ENCODE data around the gene MDGA2.

MDGA2 gene

DNA sequence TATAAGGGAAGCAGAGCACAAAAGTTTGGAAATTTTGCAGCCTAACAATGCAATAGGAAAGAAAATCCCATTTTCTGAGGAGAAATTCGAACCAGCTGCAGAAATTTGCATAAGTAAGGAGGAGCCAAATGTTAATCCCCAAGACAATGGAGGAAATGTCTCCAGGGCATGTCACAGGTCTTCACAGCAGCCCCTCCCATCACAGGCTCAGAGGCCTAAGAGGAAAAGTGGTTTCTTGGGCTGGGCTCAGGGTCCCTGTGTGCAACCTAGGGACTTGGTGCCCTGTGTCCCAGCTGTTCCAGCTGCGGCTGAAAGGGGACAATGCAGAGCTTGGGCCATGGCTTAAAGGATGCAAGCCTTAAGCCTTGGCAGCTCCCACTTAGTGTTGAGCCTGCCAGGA is 190.0 kb downstream of the MDGA2 start:
- no peak for DNase-seq

DNA sequence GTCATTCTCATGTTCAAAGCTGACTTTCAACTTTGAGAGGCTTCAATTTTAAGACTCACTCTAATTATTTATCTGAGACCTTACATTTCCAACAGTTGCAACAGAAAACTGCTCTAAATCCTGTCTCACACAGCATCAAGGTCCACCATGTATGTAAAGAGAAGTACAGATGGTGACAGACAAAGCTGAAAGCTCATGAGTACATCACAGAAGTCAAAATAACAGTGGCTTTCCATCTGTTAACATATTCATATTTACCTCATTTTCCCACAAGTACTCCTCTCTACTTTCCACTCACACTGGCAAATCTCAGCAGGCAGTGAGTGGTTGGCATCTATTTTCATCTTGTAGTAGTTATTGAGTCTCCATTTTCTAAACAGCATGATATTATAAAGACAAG is 192.0 kb downstream of the MDGA2 start:
- no peak for DNase-seq

DNA sequence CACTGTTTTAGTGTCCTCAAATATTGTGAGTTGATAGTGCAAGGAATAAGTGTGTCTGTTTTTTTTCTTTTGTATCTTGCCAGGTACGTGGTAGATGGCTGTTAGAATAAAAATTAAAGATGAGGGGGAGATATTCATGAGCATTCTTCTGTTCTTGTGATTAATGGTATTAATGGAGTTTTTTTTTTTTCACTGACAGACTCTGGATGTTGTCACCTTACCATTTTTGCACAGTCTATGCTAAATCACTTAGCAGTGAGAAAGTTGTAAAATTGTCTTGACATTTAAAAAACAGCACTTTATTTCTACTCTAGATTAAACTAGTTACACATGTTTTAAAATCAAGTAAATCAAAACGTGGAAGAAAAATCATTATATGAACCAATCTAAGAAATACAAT is 204.3 kb downstream of the MDGA2 start:
- DNase-seq: no peak

DNA sequence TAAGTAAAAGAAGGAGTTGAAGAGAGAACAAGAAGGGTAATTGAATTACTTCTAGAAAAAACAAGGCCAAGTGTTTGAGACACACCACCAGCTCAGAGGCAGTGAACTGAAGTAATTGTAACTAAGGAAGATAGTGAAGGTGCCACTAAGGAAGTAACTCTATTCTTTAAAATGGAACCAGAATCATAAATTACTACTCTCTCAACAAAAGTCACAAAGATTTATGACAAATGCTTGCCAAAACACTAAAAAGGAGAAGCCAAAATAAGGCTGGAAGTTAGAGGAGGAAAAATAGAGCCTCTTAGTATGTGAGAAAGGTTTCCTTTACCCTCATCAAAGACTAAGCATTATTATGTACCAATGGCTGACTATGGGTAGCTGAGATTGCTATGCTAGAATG is 208.5 kb downstream of the MDGA2 start:
- no peak for DNase-seq

DNA sequence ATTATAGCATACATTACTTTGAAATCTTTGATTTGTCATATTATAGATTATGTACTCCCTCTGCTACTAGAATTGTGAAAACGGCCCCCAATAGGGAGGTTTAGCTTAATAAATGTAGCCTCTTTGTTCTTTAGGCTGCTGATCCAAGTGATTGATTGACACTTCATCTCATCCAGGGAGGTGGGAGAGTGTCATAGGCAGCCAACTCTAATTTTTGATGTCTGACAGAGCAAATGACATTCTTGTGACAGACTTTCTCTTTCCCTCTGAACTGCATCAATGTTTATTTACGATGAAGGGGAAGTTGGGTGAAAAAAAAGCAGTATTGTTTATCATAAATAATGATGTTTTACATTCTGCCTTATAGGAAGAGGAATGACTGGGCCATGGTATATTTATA is 221.4 kb downstream of the MDGA2 start:
- no peak for DNase-seq

DNA sequence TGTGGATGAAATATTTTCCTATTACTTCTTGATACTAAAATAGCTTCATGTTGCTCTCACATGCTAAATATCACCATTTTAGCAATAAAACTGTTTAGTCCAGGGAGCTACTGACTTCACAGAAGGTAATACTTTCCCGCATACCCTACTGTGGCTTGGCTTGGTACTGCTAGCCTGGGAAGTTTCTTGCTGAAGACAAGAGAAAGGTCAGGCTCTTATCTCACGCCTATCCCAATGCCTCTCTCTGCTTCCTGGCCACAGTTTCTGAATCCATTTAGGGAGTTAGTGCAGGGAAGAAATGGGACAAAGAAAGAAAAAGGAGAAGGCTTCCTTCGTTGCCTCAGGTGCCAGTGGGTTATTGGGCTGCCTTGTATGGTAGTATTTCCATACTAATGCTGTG is 228.3 kb downstream of the MDGA2 start:
- no peak for DNase-seq

DNA sequence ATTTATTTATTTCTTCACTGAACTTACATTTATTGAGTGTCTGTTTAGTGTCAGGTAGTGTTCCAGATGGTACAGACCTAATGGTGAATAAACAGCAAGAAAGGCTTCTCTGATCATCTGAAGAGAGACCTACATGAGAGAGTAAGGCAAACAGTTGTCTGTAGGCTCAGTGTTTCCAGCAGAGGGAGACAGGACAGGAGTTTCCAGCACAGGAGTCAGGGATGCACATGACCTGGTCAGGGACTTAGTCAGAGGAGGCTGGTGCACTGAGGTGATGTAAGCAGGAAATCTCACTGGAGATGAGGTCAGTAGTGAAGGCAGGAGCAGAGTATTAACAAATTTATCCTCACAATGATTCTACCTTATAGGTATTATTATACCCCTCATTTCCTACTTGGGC is 233.2 kb downstream of the MDGA2 start:
- DNase-seq: peak in 3 of 4 experiments; percentile 1 to 16 (median 2)

DNA sequence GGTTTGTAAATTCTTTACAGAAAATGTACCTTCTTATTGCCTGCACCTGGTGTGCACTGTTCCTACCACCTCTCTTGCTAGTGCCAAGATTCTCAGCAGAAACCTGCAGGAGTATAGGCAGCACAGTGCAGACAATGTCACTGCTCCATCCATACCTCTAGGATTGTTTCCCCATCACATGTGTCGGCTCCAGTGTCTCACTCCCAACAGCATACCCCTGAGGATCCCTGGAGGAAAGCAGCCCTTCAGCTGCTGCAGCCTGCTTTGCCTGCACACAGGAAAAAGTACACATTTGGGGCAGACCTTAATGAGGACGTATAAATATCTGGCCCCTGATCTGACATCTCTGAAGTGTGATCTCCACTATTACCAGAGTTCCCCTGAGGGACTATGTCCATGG is 235.5 kb downstream of the MDGA2 start:
- no peak for DNase-seq

DNA sequence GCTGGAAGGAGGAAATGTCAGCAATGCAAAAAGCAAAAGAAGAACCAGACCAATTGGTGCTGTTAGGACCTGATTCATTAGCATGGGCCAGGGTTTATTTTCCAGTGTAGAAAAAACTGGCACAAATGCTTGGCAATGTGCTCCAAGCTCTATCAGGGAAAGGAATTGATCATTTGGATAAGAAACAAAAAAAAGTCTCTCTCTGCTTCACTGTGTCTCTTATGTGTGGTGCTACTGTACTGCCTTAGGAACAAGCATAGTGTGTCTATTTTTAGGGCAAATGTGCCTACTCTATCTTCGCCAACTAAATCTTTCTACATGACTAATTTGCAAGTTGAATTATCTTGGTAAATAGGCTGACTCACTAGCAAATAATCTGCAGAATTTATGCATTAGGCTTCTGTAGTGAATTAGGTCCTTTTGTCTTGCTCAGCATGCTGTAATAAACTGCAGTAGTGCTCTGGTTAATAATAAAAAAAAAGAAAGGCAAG is 236.7 kb downstream of the MDGA2 start:
- no peak for DNase-seq

DNA sequence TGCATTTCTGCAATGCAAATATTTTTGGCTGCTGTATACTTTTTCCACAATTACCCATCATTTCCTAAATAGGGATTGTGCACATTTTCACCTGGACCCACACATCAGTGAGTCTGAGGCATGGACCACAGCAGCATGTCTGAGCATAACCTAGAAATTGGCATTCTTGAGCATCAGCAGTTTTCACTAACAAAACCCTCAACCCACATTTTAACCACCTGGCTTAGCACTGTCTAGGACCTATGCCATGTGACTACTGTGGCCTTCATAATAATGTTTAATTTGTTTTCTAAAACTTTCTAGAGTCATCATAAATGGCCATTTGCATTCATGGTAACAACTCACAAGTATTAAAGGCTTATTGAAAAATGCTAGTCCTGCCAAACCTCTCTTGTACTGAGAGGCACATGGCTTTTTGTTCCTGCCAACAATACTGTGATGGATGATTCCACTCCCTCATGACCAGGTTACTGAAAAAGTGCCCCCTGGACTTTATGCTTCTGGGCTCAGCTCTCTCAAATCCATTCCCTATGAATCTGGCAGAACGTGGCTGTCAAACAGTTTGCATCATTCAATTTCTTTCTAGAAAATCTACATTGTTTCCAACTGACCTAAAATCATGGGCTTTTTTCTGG is 240.0 kb downstream of the MDGA2 start:
- DNase-seq: no peak

DNA sequence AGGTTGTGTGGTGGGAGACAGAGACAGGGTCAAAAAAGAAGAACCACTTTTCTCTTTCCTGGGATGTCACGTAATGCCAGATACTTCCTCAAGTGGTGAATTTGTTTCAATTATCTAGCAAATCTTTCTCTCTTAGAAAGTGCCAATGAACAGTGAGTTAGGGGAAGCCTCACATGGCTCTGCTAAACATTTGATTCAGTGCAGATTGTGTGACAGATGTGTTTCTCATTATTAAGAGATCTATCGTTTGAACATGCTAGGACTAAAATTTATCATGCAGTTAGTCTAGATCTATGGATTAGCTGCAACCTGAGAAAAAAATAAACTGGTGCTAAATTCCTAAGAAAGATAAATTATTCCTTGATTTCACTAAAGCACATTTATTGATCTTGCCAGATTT is 247.8 kb downstream of the MDGA2 start:
- DNase-seq: no peak

DNA sequence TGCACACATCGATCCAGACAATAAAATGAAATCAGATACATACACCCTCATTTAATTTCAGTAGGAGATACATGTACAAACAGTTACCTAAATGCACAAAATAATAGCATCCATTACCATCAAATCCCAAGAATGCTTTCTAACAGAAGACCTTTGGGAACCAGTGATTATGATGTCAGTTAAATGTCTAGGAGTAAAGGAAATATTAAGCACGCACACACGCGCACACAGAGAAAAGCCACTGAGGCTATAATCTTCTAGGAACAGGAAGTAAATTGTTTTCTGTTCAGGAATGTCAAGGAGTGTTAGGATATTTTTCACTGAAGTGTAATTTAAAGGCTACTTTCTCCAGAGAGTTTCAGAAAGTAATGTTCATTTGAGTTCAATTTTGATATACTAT is 250.1 kb downstream of the MDGA2 start:
- DNase-seq: no peak

DNA sequence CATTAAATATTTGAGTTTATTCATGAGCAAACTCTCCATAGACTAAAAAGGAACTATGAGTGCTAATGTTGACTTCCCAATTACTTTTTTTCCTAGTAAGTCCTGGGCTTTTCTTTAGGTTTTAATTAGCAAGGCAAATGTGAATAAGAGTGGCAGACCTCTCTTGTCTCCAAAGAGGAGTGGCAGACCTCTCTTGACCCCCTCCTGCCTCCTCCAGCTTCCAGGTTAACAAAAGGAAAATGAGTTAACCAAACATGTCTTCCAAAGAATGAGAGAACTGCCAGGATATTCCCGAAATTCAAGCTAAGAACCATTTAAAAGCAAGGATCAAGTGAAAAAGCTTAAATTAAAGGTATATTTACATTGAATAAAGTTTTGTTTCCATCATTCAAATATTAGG is 253.2 kb downstream of the MDGA2 start:
- DNase-seq: no peak

DNA sequence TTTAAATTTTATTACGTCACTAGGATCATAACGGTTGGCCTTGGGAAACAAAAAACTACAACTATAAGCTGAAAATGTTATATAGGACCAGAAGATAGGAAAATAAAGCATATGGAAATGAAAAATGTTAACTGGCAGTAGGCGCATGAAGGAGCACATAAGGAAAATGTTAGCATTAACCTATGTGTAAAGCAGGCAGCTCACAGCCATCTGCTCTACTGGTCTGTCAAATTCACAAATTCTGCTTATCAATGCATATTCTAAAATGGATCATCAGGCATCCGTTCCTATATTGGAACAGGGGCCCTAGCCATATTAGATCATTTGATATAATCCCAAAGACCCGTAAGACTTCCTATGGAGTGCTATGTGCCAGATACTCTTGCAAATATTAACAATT is 263.9 kb downstream of the MDGA2 start:
- DNase-seq: no peak

DNA sequence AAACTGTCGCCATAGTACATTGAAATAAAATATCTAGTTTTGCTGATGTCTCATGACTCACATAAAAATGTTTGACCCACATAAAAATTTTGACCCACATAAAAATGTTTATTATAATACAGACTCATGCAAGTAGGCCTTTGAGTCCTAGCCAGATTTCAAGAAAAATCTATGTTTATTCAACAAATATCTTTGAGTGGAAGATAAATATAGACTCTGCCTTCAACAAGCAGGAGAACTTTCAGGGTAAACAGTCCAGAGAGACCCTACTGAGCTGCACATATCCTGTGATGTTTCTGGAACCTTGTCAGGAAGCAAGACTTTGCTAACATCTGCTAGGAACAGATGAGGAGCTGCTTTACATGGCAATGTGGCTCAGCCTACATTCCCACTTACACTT is 283.1 kb downstream of the MDGA2 start:
- DNase-seq: no peak

DNA sequence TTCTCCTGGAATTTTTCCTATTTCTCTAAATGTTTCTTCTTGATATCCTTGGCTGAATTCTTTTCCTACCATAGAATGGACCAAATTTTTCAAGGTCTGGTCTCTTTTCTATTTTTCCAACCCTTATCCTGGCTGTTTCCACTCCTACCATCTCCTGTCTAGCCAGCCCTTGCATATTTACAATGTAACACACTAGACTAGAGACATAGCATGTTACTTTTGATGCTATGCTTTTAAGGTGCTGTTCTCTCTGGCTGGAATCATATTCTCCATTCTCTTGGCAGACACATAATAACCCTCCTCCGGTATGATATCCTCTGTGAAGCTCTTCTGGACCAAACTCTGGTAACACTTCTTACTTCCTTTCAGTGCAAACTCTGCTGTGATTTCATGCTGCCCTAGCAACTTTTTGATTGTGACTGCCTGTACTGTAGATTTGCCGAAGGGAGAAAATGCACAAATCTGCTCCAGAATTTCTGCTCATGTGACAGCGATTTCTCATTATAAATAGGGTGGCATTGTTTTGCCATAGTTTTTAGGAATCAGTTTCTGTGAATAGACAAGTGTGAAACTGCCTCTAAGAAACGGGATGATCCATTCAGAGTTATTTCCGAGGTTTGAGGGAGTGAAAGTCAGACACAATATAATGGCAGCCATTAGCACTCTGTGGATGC is 284.4 kb downstream of the MDGA2 start:
- DNase-seq: no peak

DNA sequence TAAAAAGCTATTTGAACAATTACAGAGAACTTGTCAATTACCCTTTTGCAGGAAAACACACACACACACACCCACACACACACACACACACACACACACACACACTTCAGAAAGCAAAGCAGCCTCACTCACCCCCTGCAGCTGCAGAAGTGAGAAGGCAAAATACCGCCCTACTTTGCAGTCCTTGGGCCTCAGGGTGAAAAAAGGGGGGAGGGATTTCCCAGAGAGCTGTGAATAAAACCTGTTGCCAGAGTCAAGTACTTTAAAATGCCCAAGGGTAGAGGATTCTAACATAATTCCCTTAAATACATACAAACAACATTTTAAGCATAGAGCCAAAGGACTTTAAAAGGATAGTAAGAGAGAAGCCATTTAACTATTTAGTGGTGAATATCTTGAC is 285.9 kb downstream of the MDGA2 start:
- DNase-seq: no peak

DNA sequence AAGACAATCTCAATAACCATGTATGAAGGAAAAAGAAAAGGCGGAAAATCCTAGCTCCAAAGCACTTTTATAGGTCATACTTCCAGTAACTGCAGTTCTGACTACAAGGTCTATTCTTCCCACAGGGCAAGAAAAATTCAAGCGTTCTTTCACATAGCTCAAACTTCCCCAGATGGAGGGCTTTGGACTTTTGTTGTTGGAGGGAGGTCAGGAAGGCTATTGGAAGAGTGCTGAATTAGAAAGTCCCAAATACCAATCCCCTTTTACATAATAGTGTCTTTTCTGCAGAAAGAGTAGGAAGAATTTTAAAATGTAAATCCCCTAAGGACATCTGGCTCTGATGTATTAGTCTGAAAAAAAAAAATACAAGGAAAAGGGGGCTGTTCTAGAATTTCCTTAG is 309.4 kb downstream of the MDGA2 start:
- no peak for DNase-seq

DNA sequence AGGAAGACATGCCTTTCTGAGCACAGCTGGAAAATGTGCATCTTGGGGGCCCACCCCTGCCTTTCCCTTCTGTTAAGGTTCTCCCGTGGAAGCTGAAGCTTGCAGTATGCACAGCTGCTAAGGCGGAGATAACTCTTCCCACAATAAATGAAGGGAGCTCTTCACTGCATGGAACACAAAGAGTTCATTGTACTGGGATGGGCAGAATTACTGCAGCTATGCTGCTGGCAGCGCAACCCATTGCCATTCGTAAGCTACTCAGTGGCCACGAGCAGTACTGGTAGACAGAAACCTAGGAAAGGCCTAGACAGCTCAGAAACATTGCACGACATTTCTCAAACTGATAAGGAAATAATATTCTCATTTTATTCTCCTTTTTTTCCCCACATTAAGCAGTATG is 310.2 kb downstream of the MDGA2 start:
- no peak for DNase-seq

DNA sequence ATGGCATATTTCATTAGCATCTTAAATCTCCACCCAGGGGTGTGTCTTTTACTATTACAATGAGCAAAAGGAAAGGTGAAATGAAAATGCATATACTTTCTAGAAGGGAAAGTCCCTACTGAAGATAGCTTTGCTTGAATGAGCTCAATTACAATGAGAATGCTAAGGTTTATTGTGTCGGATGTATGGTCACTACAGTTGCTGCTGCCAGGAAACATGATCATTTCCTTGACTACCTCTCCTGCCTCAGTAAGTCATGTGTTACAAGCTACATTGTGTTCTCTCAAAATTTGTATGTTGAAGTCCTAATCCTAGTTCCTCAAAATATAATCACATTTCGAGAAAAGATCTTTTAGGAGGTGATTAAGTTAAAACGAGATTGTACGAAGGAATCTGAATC is 322.2 kb downstream of the MDGA2 start:
- no peak for DNase-seq

DNA sequence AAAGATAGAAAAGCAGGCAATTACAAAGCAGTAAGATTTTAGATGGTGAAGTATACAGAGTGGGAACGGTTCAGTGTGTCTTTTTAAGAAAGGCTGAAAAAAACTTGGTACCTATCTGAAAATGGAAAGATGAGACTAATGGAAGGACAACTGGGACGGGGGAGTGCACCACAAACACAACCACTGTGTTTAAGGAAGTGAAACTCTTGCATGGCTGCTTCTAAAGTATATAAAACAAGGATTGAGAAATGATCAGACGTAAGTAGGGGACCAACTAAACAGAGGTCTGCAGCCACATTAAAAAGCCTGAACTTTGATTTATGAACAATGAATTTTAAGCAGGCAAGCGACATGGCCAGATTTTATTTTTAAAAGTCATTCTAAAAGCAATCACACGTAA is 328.6 kb downstream of the MDGA2 start:
- peak; percentile 5 to 41 (median 18) for DNase-seq

DNA sequence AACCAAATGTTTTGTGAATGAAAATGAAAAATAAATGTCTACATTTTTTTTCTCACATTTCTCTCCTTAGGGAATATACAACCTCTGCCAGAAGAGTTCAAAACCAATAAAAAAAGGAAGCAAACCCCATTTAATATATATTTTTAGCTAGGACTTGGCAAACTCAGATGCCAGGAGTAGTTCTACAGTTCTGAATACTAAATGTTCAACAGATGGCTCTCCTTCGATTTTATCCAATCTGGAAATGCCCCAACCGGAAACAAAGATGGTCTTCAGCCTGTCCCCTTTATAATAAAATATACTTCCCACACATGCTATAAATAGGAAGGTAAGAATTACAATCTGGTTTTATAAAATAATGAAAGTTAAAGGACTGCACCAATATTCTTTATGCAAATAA is 330.4 kb downstream of the MDGA2 start:
- no peak for DNase-seq

DNA sequence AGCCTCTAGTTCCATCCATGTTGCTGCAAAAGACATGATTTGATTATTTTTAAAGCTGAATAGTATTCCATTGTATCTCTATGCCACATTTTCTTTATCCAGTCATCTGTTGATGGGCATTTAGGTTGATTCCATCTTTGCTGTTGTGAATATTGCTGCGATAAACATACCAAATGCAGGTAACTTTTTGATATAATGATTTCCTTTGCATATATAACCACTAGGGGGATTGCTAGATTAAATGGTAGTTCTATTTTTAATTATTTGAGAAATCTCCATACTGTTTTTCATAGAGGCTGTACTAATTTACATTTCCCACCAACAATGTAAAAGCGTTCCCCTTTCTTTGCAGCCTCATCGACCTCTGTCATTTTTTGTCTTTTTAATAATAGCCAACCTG is 342.5 kb downstream of the MDGA2 start:
- DNase-seq: no peak

DNA sequence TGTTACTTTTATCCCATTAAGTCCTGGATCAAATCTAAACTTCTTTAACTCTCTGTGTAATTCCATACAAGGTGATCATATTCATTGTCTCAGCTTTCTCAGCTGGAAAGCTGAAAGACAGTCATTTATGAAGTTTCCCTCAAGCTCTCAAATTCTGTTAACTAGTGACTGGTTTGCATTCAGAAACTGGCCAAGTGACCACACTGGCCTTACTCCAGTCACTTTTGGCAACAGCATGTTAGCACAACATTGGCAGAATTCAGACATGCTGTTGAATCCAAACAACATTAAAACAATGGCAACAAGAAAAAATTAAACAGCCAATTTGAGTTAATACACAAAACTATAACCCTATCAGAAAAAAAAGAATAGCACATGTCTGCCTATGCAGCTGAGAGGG is 343.3 kb downstream of the MDGA2 start:
- DNase-seq: no peak

DNA sequence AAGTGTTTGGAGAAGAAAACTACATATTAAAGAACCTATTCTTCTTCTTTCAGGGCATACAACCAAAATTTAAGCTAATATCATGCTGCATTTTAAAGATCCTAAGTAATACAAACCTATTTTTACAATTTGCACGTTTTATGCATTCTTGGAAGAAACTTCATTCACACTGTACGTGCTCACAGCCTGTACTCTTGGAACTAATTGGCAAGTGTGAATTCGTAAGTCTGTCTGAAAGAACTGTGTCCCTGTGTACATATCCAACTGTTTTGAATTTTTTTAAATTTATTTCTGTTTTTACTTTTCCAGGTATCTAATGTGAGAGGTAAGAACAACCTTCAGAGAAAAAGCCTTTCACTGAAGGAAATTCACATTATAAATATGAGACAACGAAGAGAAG is 347.0 kb downstream of the MDGA2 start:
- DNase-seq: no peak

Data from suppressor macrophage (primary cell).